IMR-90 (cell line): Measurements from ENCODE around the gene OGFR. TPM values are rescaled to one million over a fixed set of nuclear protein-coding genes. Genes with fewer than 3 reads are reported as not detected.

Source experiments
- ATAC-seq: fragments of 200-7000 bp; cut with Tn5 transposase; 2 replicates; pipeline ENCODE4 v1.9.1; 2020; ENCODE audit warnings: low read depth, mild to moderate bottlenecking, moderate library complexity
- BruUV-seq: library from RNA; stranded (reverse); fragments of 400-500 nt; replicated peaks from 2 replicates; lab custom pipeline; 2021; lab: Mats Ljungman, UMichigan
- CTCF ChIA-PET: fragments of 300-600 bp; formaldehyde crosslinking; extraction: SDS; loops from one replicate; lab custom pipeline; 2021; ENCODE audit warnings: antibody characterized with exemption; lab: Yijun Ruan, JAX
- POLR2A ChIA-PET: fragments of 300-600 bp; sonication (Branson Sonifier 250); formaldehyde crosslinking; loops from one replicate; lab custom pipeline; 2022; ENCODE audit warnings: antibody characterized with exemption; ENCODE audit not compliant: unreplicated experiment; lab: Charles Lee
- DNase-seq: peaks from one replicate; pipeline ENCODE4 v3.0.0; 2013
- H2AFZ ChIP-seq: replicated peaks from 2 replicates; pipeline ENCODE3; 2013; ENCODE audit warnings: low read length, mild to moderate bottlenecking; ENCODE audit not compliant: poor library complexity
- H2AK5ac ChIP-seq: 2 replicates; pipeline ENCODE4 v1.6.1; 2013; ENCODE audit warnings: low read depth, low read length, inconsistent platforms
- H2AK9ac ChIP-seq: replicated peaks from 2 replicates; pipeline ENCODE3; 2013; ENCODE audit warnings: mild to moderate bottlenecking, low read depth, low read length, moderate library complexity; ENCODE audit not compliant: poor library complexity
- H2BK120ac ChIP-seq: 2 replicates; pipeline ENCODE4 v1.6.1; 2013; ENCODE audit warnings: low read depth, low read length, inconsistent platforms
- H2BK15ac ChIP-seq: 3 replicates; pipeline ENCODE4 v1.6.1; 2013; ENCODE audit warnings: low read depth, low read length, inconsistent platforms
- H2BK20ac ChIP-seq: 2 replicates; pipeline ENCODE4 v1.6.1; 2013; ENCODE audit warnings: low read depth, mild to moderate bottlenecking, inconsistent platforms, low read length, moderate library complexity
- H2BK5ac ChIP-seq: 2 replicates; pipeline ENCODE4 v1.6.1; 2013; ENCODE audit warnings: mild to moderate bottlenecking, low read depth, low read length, inconsistent platforms; ENCODE audit not compliant: poor library complexity, severe bottlenecking
- H3K14ac ChIP-seq: replicated peaks from 2 replicates; pipeline ENCODE4 v1.6.1; 2013; ENCODE audit warnings: low read depth, low read length, inconsistent platforms
- H3K18ac ChIP-seq: 2 replicates; pipeline ENCODE4 v1.6.1; 2013; ENCODE audit warnings: low read depth, low read length, control low read depth
- H3K23ac ChIP-seq: 2 replicates; pipeline ENCODE4 v1.6.1; 2013; ENCODE audit warnings: low read depth, low read length, inconsistent platforms
- H3K27ac ChIP-seq: 2 replicates; pipeline ENCODE4 v1.5.1; 2013; ENCODE audit warnings: mild to moderate bottlenecking, control low read depth, low read length; ENCODE audit not compliant: insufficient read depth
- H3K27me3 ChIP-seq: 2 replicates; pipeline ENCODE4 v1.6.1; 2013; ENCODE audit warnings: low read length; ENCODE audit not compliant: control insufficient read depth, insufficient read depth
- H3K36me3 ChIP-seq: 2 replicates; pipeline ENCODE4 v1.6.1; 2013; ENCODE audit warnings: low read length, mixed read lengths; ENCODE audit not compliant: control insufficient read depth, insufficient read depth
- H3K4ac ChIP-seq: 2 replicates; pipeline ENCODE4 v1.6.1; 2013; ENCODE audit warnings: low read depth, low read length, inconsistent platforms
- H3K4me1 ChIP-seq: 2 replicates; pipeline ENCODE4 v1.6.1; 2013; ENCODE audit warnings: low read length, mixed read lengths; ENCODE audit not compliant: control insufficient read depth, insufficient read depth
- H3K4me2 ChIP-seq: 2 replicates; pipeline ENCODE4 v1.6.1; 2013; ENCODE audit warnings: low read depth, mild to moderate bottlenecking, control low read depth, low read length, moderate library complexity
- H3K4me3 ChIP-seq: 2 replicates; pipeline ENCODE4 v1.5.1; 2013; ENCODE audit warnings: low read depth, mild to moderate bottlenecking, control low read depth, low read length, moderate library complexity; ENCODE audit not compliant: insufficient read depth
- H3K56ac ChIP-seq: 2 replicates; pipeline ENCODE4 v1.6.1; 2013; ENCODE audit warnings: low read length, inconsistent platforms; ENCODE audit not compliant: insufficient read depth; ENCODE audit errors: extremely low read depth
- H3K79me1 ChIP-seq, 2 experiments: 2 replicates each; pipeline ENCODE4 v1.6.1; 2013; ENCODE audit warnings: low read length in 2 of 2, inconsistent platforms in 1 of 2, low read depth in 1 of 2
- H3K9ac ChIP-seq: 2 replicates; pipeline ENCODE4 v1.6.1; 2013; ENCODE audit warnings: low read depth, low read length, control low read depth
- H3K9me1 ChIP-seq: 2 replicates; pipeline ENCODE4 v1.6.1; 2013; ENCODE audit warnings: low read length, inconsistent platforms; ENCODE audit not compliant: insufficient read depth
- H3K9me3 ChIP-seq: 2 replicates; pipeline ENCODE4 v1.6.1; 2013; ENCODE audit warnings: low read length; ENCODE audit not compliant: control insufficient read depth, insufficient read depth
- H4K20me1 ChIP-seq: 2 replicates; pipeline ENCODE4 v1.6.1; 2013; ENCODE audit warnings: low read length, inconsistent platforms; ENCODE audit not compliant: insufficient read depth
- H4K5ac ChIP-seq: 2 replicates; pipeline ENCODE4 v1.6.1; 2013; ENCODE audit warnings: mild to moderate bottlenecking, low read depth, low read length, control low read depth
- H4K8ac ChIP-seq, 2 experiments: 2 replicates each; pipeline ENCODE4 v1.6.1; 2013; ENCODE audit warnings: low read depth in 2 of 2, low read length in 2 of 2, control low read depth in 1 of 2, inconsistent platforms in 1 of 2
- H4K91ac ChIP-seq: 2 replicates; pipeline ENCODE4 v1.6.1; 2013; ENCODE audit warnings: low read depth, low read length, inconsistent platforms; ENCODE audit not compliant: insufficient read depth
- BHLHE40 ChIP-seq: fragments of 150-350 bp; IDR thresholded peaks from 2 replicates; pipeline ENCODE4 v1.6.1; 2016; ENCODE audit warnings: mild to moderate bottlenecking, low read depth, low read length
- CEBPB ChIP-seq: IDR thresholded peaks from 2 replicates; pipeline ENCODE4 v1.6.1; 2012; ENCODE audit warnings: low read depth, low read length, improper control_type of control experiment
- FOS ChIP-seq: fragments of 150-350 bp; IDR thresholded peaks from 2 replicates; pipeline ENCODE4 v1.6.1; 2016; ENCODE audit warnings: low read depth, low read length
- RFX5 ChIP-seq: IDR thresholded peaks from 2 replicates; pipeline ENCODE4 v1.8.0; 2012; ENCODE audit warnings: low read depth, mild to moderate bottlenecking, low read length, moderate library complexity
- SMC3 ChIP-seq: fragments of 150-350 bp; IDR thresholded peaks from 2 replicates; pipeline ENCODE4 v1.6.1; 2016; ENCODE audit warnings: low read depth, mild to moderate bottlenecking, antibody characterized with exemption, low read length, moderate library complexity
- WGBS, 2 experiments: methylation state at CpG; one replicate each; pipeline versions ENCODE4 v1.1.5 to v1.1.7; 2013; ENCODE audit warnings: missing lambda C conversion rate in 2 of 2; ENCODE audit not compliant: insufficient read length in 1 of 2; ENCODE audit errors: extremely low coverage in 2 of 2; 5-methylcytosine and 5-hydroxymethylcytosine counted together
- dilution Hi-C: fragments of 300-500 bp; cut with HindIII; formaldehyde crosslinking; loops from one replicate; pipeline ENCODE4 v1.14.3; 2018; ENCODE audit warnings: low sequenced_read_pairs; ENCODE audit not compliant: unreplicated experiment
- in situ Hi-C: fragments of 300-500 bp; cut with MboI; formaldehyde crosslinking; loops from 3 replicates; pipeline ENCODE4 v1.14.3; 2019; ENCODE audit warnings: low sequenced_read_pairs, inconsistent platforms, mixed read lengths
- intact Hi-C: fragments of 100-400 bp; cut with micrococcal nuclease; formaldehyde crosslinking; loops from 2 replicates; pipeline ENCODE4 v1.10.0; 2022
- polyA plus RNA-seq, 3 experiments: library from polyadenylated mRNA; depleted of rRNA; stranded (reverse); fragments of >200 nt; gene quantifications; 2 replicates each; pipeline ENCODE4 v1.2.3, GENCODE V29; 2012; ENCODE audit warnings: low replicate concordance in 1 of 3
- total RNA-seq: library from RNA; depleted of rRNA; stranded (reverse); fragments of >200 nt; gene quantifications from 2 replicates; pipeline ENCODE4 v1.2.3, GENCODE V29; 2012

OGFR gene
- total and polyA plus RNA-seq, 2 of the 4 experiments (the other 2 are of a cell fraction) = 22.4 to 30.1 TPM

DNA sequence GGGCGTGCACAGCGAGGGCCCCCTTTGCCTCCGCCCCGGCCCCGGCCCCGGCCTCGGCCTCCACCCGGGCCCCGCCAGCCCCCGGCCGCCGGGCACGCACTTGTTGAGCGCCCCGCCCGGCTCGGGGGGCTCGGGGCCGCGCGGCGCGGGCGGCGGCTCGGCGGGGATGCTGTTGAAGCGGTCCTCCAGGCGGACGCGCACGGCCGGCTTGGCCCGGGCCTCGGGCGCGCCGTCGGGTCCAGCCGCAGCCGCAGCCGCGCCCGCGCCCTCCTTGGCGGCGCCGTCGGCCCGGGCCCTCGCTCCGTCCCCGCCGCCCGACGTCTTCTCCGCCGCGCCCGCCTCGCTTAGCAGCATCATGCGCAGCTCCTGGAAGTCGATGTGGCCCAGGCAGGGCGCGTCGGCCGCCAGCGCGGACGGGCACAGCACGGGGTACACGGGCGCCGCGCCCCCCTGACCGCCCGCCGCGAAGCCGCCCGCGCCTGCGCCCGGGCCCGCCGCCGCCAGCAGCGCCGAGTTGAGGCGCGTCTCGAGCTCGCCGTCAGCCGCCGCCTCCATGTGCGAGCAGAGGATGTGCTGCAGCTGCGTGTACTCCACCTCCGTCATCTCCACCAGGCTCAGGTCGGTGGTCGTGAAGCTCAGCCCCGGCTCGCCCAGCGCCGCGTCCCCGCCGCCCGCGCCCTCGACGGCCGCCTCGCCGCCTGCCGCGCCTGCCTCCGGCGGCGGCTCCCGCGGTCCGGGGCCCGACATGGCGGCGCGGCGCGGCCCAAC, 56.5 kb downstream of the OGFR start:
- Histone ChIP-seq H2BK120ac (no peak overlapping the region), H3K4me3 (peak overlapping the region; percentile 100)

More for the DNA sequence above, 56.5 kb downstream of the OGFR start:
- CTCF ChIA-PET = interaction anchor here (1.0 kb wide), 1 partner anchor 55 kb away, joined by 3 read pairs; no protein-coding TSS in a partner anchor
- in situ Hi-C loops (no loop called here), intact Hi-C loops (loop anchor here (5.0 kb wide), 1 partner anchor 56 kb away; no protein-coding TSS in a partner anchor), dilution Hi-C loops (no loop called here)
- H2AK5ac ChIP-seq = peak overlapping the region; percentile 84; the same call in 1 of the 2 replicates
- no peak overlapping the region; the same call in 1 of the 2 replicates for H4K91ac ChIP-seq
- no TSS peak for BruUV-seq
- no peak overlapping the region for H2BK15ac ChIP-seq
- peak overlapping the region; percentile 93; the same call in 1 of the 2 replicates for H3K23ac ChIP-seq
- H4K5ac ChIP-seq = no peak overlapping the region
- peak overlapping the region; percentile 99 for H3K4me2 ChIP-seq
- H4K8ac ChIP-seq = peak overlapping the region in 1 of 2 experiments; percentile 89; a peak in 2 of 4 replicates
- H3K36me3 ChIP-seq = peaks cover 10% of the 10 kb centered on the region; the same call in 1 of the 2 replicates
- no peaks in the 10 kb centered on the region; the same call in 1 of the 2 replicates for H3K27me3 ChIP-seq
- no peak overlapping the region for H2BK20ac ChIP-seq
- ATAC-seq = peak; percentile 41
- H3K18ac ChIP-seq = no peak overlapping the region
- WGBS, 2 experiments = 1% methylated on average over 56 of the region's 129 CpGs; no CpG with 5 or more reads in 1 of the 2 experiments
- H4K20me1 ChIP-seq = peaks cover 19% of the 10 kb centered on the region
- H3K79me1 ChIP-seq = peaks cover 14 to 37% of the 10 kb centered on the region in 2 experiments
- POLR2A ChIA-PET = interaction anchor here (0.6 kb wide), 1 partner anchor 14 kb away, joined by 4 read pairs; no protein-coding TSS in a partner anchor
- H3K9me3 ChIP-seq = no peaks in the 10 kb centered on the region
- no peak for DNase-seq
- H3K27ac ChIP-seq = peak overlapping the region; percentile 87; the same call in 1 of the 2 replicates
- H2AFZ ChIP-seq = peak overlapping the region; percentile 98
- H3K9ac ChIP-seq = peak overlapping the region; percentile 98
- peak overlapping the region; percentile 93 for H2AK9ac ChIP-seq
- peak overlapping the region; percentile 32 for H2BK5ac ChIP-seq
- H3K4ac ChIP-seq = peak overlapping the region; percentile 91
- H3K4me1 ChIP-seq = 0 out of 2 replicates have a peak, but pooled peaks cover 3% of the 10 kb centered on the region
- H3K14ac ChIP-seq = peak overlapping the region; percentile 88
- H3K9me1 ChIP-seq = peaks cover 4% of the 10 kb centered on the region; the same call in 1 of the 2 replicates
- H3K56ac ChIP-seq = no peak overlapping the region
- TF ChIP-seq RFX5 (no peak), FOS (no peak), CEBPB (no peak), SMC3 (no peak), BHLHE40 (no peak)
